NCI-H2081 (cell line): ENCODE measurements around the gene APBB1.
"Not testable (repeated sequence)": the region's sequence is repeated elsewhere in the genome, so short reads cannot be mapped to it uniquely, and the experiment has no call there.

Experiments used
- DNase-seq, 2 experiments: peaks; one replicate each; lab custom pipeline; 2025; lab: John Stamatoyannopoulos, UW

APBB1 gene

GRCh38 chr11:6417907-6418556, 862 bp downstream of the APBB1 start:
- DNase-seq: no peak

- no peak for DNase-seq
These were observed 3.1 kb downstream of the APBB1 start for GRCh38 chr11:6415797-6416196.

DNA sequence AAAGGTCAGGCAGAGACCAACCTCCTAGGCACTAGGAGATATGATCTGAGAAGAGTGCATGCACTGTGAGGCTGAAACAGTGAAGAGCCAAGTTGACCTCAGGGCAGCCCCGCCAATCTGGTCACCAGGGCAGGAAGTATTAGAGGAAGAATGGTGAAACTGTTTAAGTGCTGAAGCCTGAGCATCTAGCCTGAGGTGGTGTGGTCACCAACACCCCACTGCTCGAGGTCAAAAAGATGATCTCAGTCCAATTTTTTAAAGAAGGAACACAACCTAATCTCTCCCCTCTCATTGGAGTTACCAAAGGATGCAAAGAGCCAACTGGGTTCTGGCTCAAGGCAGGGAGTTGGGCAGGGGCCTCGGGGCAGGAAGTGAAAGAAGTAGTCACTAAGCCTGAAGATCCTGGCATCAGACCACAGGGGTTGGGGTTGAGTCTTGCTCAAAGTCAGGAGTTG, 4.0 kb downstream of the APBB1 start:
- no peak for DNase-seq

GRCh38 chr11:6413791-6414201, 5.1 kb downstream of the APBB1 start:
- no peak for DNase-seq

DNA sequence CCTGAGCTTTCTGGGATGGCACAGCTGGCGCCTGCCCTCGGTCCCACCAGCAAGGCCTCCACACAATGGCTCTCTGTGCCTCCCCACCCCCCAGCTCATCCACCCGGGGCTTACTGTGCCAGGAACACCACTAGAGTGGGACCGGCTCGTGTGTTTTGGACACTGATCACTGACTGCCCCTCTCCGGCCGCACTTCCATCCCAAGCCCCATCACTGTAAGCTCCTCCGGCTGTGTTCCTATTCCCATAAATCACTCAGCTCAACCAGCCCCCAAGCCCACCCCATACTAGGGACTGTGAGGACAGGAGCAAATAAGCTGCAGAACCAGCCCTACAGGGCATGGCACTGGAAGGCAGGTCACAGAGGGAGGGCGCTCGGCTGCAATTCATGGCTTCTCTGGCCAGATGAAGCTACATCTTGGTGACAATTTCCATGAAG, 7.3 kb downstream of the APBB1 start:
- DNase-seq: no peak

- no peak for DNase-seq
These were observed 8.0 kb downstream of the APBB1 start for GRCh38 chr11:6410695-6411430.

DNA sequence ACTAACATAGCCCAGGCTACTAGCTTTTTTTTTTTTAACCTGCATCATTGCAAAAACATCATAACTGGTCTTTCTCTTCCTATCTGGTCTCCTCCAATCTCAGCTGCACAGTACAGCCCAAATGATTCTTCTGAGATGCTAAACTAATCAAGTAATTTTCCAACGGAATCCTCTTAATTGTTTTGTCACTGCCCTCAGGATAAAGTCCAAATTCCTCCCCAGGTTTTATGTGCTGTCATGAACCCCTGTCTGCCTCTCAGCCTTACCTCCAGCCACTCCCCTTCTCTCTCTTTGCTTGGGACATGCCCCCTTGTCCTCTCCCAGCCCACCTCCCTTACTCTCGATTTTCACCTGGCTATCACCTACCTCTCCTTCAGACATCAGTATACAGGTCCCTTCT, 12.5 kb downstream of the APBB1 start:
- DNase-seq: no peak

DNA sequence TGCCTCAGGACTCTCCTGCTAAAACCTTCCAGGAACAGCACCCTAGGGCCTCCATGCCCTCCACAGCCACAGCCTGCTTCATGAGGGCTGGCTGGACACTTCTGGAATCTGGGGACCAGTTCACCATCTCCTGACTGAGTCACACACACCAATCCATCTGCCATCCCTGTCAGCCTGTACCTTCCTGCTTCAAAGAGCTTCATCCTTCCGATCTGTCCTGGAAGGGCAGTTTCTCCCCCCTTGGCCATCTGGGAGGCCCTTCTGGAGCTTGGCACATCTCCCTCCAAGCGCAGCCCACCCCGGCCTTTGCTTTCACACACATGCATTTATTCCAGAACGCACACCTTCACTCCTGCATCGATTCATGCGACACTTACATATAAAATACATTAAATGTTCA, 13.0 kb downstream of the APBB1 start:
- DNase-seq: no peak

DNA sequence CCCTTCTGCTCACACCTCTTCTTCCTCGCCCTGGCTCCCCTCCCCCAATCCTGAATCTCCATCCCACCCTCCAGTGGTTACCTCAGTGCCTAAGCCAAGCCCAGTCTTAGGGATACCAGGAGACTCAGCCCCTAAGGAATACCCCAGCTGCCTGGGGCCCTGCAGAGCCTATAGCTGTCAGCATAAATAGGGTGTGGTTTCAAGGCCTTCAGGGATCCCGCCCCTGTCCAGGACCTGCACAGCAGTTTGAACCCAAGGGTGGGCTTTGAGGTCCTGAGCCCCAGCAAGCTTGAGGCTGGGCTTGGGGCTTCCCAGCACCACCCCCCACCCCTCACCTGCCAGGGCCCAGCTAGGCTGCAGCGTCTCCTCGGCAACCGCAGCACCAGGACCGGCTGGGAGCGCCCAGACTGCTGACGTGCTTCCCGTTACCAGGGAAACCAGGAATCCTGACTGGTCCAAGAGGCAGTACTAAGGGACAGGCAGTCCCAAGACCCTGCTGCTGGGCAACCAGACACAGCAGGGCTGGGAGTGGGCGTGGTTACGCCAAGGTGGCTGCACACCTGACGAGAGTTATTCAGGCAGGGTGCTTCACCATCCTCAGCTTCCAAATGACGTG, 13.7 kb downstream of the APBB1 start:
- DNase-seq: no peak

DNA sequence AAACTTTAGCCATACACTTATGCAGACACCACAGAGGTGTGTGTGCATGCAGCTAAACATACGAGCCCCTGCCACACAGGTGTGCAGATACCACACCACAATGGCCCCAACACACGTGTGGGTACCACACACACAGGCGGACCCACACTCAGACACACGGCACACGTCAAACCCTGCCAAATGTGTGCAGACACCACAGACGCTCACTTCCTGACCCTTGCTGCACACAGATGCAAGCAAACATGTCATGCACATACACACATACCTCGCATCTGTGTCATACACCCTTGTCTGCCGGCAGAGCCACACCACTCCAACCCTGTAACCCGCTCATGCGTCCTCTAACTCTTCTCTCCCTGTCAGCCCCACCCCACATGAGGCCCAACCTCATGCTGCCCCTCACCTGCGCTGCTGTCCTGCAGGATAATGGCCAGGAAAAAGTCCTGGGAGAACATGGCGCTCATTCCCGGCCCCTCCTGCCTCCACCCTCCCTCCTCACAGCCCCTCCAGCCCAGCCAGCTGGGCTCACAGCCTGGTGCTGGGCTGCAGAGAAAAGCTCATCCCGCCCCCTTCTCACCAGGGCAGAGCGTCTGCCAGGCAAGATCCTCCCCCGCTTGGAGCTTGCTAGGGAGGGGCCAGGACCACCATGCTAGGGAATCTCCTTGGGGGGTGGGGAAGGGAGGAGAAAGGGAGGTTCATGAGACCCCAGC, 14.4 kb downstream of the APBB1 start:
- no peak for DNase-seq

GRCh38 chr11:6403539-6403938, 15.4 kb downstream of the APBB1 start:
- no peak for DNase-seq

- no peak for DNase-seq
These were observed 16.3 kb downstream of the APBB1 start for GRCh38 chr11:6402561-6402981.

DNA sequence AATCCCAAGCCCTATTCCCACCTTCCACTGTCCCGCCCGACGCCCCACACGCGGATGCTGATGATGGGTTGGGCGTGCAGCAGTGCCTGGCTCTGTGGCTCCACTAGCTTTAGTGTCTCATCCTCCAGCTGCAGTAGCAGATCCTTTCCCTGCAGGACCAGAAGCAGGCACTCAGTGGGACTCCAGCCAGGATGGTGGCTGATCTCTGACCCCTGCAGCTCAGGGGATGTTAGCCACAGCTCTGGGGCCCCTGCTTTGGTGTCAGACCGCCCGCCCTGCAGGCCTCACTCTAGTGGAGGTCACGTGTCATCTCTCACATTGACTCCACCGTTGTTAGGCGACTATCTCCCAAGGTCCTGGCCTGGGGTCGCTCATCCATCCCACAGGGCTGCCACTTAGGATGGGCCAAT, 16.8 kb downstream of the APBB1 start:
- DNase-seq: no peak

DNA sequence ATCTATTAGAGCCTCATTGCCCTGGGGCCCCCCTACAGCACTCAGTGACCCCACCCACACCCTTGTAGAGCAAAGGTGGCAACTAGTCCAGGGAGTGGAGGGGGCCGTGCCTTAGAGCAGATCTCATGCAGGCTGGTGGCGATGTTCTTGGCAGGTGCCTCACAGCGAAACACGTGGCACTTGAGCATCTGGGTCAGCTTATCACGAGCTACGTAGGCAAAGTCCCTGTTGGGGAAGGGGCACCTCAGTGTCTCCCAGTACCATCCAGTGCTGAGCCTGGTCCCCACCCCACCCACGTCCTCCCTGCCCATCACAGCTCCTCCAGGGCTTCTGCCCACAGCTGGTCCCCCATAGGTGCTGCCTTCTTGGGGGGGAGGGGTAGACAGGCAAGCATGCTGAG, 17.4 kb downstream of the APBB1 start:
- no peak for DNase-seq

DNA sequence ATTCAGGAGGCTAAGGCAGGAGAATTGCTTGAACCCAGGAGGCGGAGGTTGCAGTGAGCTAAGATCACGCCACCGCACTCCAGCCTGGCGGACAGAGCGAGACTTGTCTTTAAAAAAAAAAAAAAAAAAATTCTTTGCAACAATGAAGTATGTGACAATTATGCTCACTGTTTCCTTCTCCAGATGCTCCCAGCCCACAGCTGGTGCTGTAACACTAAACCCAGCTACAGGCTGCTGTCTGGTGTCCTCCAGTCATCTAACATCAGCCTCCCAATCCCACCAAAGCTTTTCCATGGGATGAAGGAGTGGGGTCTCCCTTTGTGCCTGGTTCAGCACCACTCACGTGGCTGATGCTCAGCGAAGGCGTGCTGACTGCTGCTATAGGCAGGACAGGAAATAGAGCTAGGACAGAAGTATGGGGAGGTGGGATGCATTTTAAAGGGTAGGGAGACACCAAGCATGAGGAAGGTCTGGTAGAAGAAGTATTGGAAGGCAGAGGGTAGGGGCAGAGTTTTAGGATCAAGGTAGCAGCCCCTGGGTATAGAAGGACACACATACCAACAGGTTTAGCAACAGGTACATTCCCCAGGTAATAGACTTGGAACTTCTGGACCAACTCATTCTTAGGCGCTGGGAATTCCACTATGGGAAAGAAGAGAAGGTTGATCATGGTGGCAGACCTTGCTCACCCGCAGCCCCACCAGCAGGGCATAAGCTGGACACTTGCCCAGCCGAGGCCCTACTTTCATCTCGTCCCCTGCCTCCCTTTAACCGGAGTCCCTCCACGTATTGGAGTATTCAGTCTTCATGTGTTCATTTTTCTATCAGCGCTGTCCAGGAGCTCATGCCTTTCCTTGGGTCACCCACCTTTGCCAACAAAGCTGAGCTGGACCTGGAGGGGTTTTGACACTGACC, 18.2 kb downstream of the APBB1 start:
- DNase-seq: no peak

- DNase-seq: no peak
These were observed 21.3 kb downstream of the APBB1 start for GRCh38 chr11:6397636-6398035.

GRCh38 chr11:6397156-6397555, 21.7 kb downstream of the APBB1 start:
- DNase-seq: no peak

GRCh38 chr11:6395470-6396060, 23.3 kb downstream of the APBB1 start:
- DNase-seq: no peak

- DNase-seq: no peak
These were observed 24.8 kb downstream of the APBB1 start for GRCh38 chr11:6393989-6394670.

DNA sequence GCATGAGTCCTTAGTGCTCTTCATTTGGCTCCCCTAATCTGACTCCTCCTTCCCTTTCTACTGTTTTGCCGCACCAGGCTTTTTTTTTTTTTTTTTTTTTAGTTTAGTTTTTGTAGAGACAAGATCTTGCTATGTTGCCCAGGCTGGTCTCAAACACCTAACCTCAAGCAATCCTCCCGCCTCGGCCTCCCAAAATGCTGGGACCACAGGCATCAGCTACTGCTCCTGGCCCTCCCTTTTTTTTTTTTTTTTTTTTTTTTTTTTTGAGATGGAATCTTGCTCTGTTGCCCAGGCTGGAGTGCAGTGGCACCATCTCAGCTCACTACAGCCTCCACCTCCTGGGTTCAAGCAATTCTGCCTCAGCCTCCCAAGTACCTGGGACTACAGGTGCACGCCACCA, 26.6 kb downstream of the APBB1 start:
- DNase-seq: not testable (repeated sequence)
